Measurements from ENCODE around the gene SRSF4.

- TF ChIP-seq CTCF (IDR thresholded peaks at IDR 0.05) (peak in 1 of 4 experiments; percentile 21), POLR2AphosphoS5 (IDR thresholded peaks at IDR 0.05) (no peak)
Measured at GRCh38 chr1:29117381-29117780, 64.3 kb downstream of the SRSF4 start.

Measured in gastroesophageal sphincter (tissue), 3 donors.